Measurements from ENCODE around the gene EPHX1. TPM values are rescaled to one million over a fixed set of nuclear protein-coding genes. Genes with fewer than 3 reads are reported as not detected.
A peak's percentile ranks its signal among the peaks of the same experiment; 100 is the strongest.

The EPHX1 gene
- total and polyA plus RNA-seq, 2 donors (not counting 1 experiment from before 2014, with no cell fraction given): 39.1 to 44.3 TPM

- Histone ChIP-seq H3K4me1 (ENCODE audit: control insufficient read depth, extremely low read depth, insufficient read depth, low read length) (no peaks in the 10 kb centered on the region), H3K9ac (ENCODE audit: insufficient read depth, low read length) (no peak overlapping the region), H2AFZ (ENCODE audit: low read length) (no peak overlapping the region), H3K4me2 (ENCODE audit: extremely low read depth, insufficient read depth, low read length) (no peak overlapping the region), H3K9me3 (ENCODE audit: control insufficient read depth, insufficient read depth, low read depth, low read length) (no peaks in the 10 kb centered on the region), H3K27me3 (ENCODE audit: control insufficient read depth, insufficient read depth, low read length) (no peaks in the 10 kb centered on the region), H3K79me2 (ENCODE audit: control insufficient read depth, insufficient read depth, low read length) (no peaks in the 10 kb centered on the region), H4K20me1 (ENCODE audit: control insufficient read depth, extremely low read depth, insufficient read depth, low read length) (no peaks in the 10 kb centered on the region), H3K4me3 (replicated peaks in 1 of 4; ENCODE audit: control extremely low read depth in 1 of 4, insufficient read depth in 1 of 4, low read depth in 3 of 4, low read length in 4 of 4) (no peak overlapping the region), H3K36me3 (ENCODE audit: control insufficient read depth, insufficient read depth, low read length) (no peaks in the 10 kb centered on the region), H3K27ac (ENCODE audit: insufficient read depth, low read length) (no peak overlapping the region)
- no peak for TF ChIP-seq CTCF (conservative IDR thresholded peaks at IDR 0.05 in 1 of 2, IDR thresholded peaks at IDR 0.05 in 1 of 2; ENCODE audit: low read depth in 1 of 2, low read length in 2 of 2)
- TF ChIP-seq EZH2 (IDR thresholded peaks at IDR 0.05; ENCODE audit: low read length, missing control alignments): no peak
- DNase-seq (ENCODE audit: low read depth in 2 of 2): no peak
Observed at GRCh38 chr1:225828706-225829345, 18.9 kb downstream of the EPHX1 start.

GRCh38 chr1:225830841-225831240 is 20.9 kb downstream of the EPHX1 start:
- H2AFZ ChIP-seq (ENCODE audit: low read length): no peak overlapping the region
- no peaks in the 10 kb centered on the region for H3K27me3 ChIP-seq (ENCODE audit: control insufficient read depth, insufficient read depth, low read length)
- H3K9me3 ChIP-seq (ENCODE audit: control insufficient read depth, insufficient read depth, low read depth, low read length): no peaks in the 10 kb centered on the region
- no peak overlapping the region for H3K4me2 ChIP-seq (ENCODE audit: extremely low read depth, insufficient read depth, low read length)
- H3K36me3 ChIP-seq (ENCODE audit: control insufficient read depth, insufficient read depth, low read length): no peaks in the 10 kb centered on the region
- H3K4me1 ChIP-seq (ENCODE audit: control insufficient read depth, extremely low read depth, insufficient read depth, low read length): no peaks in the 10 kb centered on the region
- H3K79me2 ChIP-seq (ENCODE audit: control insufficient read depth, insufficient read depth, low read length): no peaks in the 10 kb centered on the region
- no peak overlapping the region for H3K4me3 ChIP-seq (replicated peaks in 1 of 4; ENCODE audit: control extremely low read depth in 1 of 4, insufficient read depth in 1 of 4, low read depth in 3 of 4, low read length in 4 of 4)
- H3K9ac ChIP-seq (ENCODE audit: insufficient read depth, low read length): no peak overlapping the region
- no peak overlapping the region for H3K27ac ChIP-seq (ENCODE audit: insufficient read depth, low read length)
- H4K20me1 ChIP-seq (ENCODE audit: control insufficient read depth, extremely low read depth, insufficient read depth, low read length): no peaks in the 10 kb centered on the region
- DNase-seq (ENCODE audit: low read depth in 2 of 2): no peak
- TF ChIP-seq EZH2 (IDR thresholded peaks at IDR 0.05; ENCODE audit: low read length, missing control alignments): no peak
- no peak for TF ChIP-seq CTCF (conservative IDR thresholded peaks at IDR 0.05 in 1 of 2, IDR thresholded peaks at IDR 0.05 in 1 of 2; ENCODE audit: low read depth in 1 of 2, low read length in 2 of 2)

GRCh38 chr1:225834417-225835329 is 24.7 kb downstream of the EPHX1 start:
- no peaks in the 10 kb centered on the region for H3K79me2 ChIP-seq (ENCODE audit: control insufficient read depth, insufficient read depth, low read length)
- H3K9me3 ChIP-seq (ENCODE audit: control insufficient read depth, insufficient read depth, low read depth, low read length): no peaks in the 10 kb centered on the region
- H3K4me1 ChIP-seq (ENCODE audit: control insufficient read depth, extremely low read depth, insufficient read depth, low read length): no peaks in the 10 kb centered on the region
- no peaks in the 10 kb centered on the region for H4K20me1 ChIP-seq (ENCODE audit: control insufficient read depth, extremely low read depth, insufficient read depth, low read length)
- H3K9ac ChIP-seq (ENCODE audit: insufficient read depth, low read length): no peak overlapping the region
- TF ChIP-seq CTCF (conservative IDR thresholded peaks at IDR 0.05 in 1 of 2, IDR thresholded peaks at IDR 0.05 in 1 of 2; ENCODE audit: low read depth in 1 of 2, low read length in 2 of 2) (no peak), EZH2 (IDR thresholded peaks at IDR 0.05; ENCODE audit: low read length, missing control alignments) (no peak)
- no peak overlapping the region for H3K4me3 ChIP-seq (replicated peaks in 1 of 4; ENCODE audit: control extremely low read depth in 1 of 4, insufficient read depth in 1 of 4, low read depth in 3 of 4, low read length in 4 of 4)
- DNase-seq (ENCODE audit: low read depth in 2 of 2): peak; percentile 42 to 92
- no peaks in the 10 kb centered on the region for H3K27me3 ChIP-seq (ENCODE audit: control insufficient read depth, insufficient read depth, low read length)
- no peak overlapping the region for H2AFZ ChIP-seq (ENCODE audit: low read length)
- H3K27ac ChIP-seq (ENCODE audit: insufficient read depth, low read length): no peak overlapping the region
- no peaks in the 10 kb centered on the region for H3K36me3 ChIP-seq (ENCODE audit: control insufficient read depth, insufficient read depth, low read length)
- no peak overlapping the region for H3K4me2 ChIP-seq (ENCODE audit: extremely low read depth, insufficient read depth, low read length)

All from fibroblast of lung (primary cell).